ENCODE data around the gene POLE.
A peak's percentile ranks its signal among the peaks of the same experiment; 100 is the strongest.

The POLE gene

DNA sequence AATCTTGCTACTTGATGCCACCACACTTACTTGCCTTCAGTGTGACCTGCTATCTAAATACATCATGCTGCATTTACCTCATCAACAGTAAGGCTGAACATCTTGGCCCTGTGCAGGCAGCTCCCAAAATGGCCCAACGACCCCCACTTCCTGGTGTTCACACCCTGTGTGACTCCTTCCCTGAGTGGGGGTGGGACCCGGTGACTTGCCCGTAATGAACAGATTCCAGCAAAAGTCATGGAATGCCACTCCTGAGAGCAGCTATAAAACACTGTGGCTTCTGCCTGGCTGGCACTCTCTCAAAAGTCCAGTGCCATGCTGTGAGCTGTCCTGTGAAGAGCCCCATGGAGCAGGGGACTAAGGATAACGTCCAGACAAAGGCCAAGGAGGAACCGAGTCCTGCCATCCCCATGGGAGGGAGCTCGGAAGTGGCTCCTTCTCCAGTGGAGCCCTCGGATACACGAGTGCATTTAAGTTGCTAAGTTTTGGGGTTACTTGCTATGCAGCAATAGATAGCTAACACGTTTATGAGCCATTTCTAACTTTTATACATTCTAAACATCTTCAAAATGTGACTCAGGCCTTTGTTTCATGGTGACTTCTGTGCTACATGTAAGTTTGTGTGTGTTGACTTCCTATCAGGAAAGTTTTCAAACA lies 35.6 kb downstream of the POLE start:
- DNase-seq: no peak

DNA sequence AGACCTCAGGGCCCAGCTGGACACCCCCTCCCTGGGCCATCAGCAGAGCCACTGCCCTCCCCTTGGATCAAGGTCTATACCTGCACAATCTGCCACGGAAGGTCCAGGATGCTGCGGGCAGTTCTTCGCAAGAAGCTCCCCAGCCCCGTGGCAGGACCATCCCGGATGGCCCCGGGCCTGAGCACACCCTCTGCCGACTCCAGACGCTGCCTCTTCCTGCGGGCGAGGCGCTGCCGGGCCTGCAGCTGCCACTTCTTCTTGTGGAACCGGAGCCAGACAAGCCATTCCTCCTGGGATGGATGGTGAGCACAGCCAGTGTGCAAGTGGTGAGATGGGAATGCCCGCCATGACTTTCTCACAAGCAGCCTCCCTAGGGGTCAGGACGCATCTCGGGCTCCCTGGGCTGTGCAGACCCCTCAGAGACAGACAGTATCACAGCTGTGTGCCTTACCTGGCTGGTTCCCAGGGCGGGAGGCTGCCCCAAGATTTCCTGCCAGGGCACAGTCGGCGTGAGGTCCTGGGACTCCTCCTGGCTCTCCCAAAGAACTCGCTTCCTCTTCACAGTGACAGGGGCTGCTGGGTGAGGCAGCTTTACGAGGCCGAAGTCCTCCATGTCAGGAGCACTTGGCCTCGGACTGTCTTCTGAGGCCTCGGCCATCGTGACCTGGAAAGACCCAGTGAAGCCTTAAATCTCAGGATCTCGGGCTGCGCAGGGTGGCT lies 37.8 kb downstream of the POLE start:
- DNase-seq: no peak

DNA sequence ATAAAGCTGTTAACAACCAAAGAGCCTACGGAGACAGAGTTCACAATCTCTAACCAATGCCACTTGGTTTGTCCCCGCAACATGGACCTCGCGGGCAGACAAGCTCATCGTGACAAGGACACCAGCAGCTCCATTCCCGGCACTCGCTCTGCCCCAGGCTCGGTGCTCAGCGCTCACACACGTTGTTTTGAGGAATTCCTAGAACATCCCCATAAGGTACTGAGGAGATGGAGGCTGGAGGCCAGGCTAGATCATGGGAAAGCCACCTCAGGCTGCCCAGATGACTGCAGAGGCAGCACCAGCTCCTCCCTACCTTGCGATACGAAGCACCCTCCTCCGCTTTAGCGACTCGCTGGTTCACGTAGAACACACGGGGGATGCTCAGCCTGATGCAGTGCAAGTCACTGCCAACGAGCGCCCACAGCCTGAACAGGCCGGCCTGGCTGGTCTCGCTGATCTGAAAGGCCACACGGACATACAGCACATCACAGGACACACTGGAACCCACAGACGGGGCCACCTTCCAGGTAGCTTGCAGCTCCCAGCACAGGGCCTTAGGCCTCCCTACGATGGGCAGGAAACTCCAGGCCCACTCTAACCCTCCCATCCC lies 38.4 kb downstream of the POLE start:
- no peak for DNase-seq

- no peak for DNase-seq
These were observed 39.3 kb downstream of the POLE start for GRCh38 chr12:132647858-132648257.

DNA sequence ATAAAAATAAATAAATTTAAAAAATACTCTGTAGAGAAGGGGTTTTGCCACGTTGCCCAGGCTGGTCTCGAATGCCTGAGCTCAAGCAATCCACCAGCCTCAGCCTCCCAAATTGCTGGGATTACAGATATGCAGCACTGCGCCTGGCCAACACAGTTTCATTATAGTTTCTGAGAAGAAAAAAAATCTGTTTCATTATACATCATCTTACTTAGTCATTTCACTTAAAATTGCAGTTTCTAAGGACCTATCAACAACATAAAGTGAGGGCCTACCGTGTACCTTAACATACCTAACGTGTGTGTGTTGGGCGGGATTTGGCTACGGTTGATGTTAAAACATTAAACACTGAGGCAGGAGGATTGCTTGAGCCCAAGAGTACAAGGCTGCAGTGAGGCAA lies 40.3 kb downstream of the POLE start:
- DNase-seq: no peak

DNA sequence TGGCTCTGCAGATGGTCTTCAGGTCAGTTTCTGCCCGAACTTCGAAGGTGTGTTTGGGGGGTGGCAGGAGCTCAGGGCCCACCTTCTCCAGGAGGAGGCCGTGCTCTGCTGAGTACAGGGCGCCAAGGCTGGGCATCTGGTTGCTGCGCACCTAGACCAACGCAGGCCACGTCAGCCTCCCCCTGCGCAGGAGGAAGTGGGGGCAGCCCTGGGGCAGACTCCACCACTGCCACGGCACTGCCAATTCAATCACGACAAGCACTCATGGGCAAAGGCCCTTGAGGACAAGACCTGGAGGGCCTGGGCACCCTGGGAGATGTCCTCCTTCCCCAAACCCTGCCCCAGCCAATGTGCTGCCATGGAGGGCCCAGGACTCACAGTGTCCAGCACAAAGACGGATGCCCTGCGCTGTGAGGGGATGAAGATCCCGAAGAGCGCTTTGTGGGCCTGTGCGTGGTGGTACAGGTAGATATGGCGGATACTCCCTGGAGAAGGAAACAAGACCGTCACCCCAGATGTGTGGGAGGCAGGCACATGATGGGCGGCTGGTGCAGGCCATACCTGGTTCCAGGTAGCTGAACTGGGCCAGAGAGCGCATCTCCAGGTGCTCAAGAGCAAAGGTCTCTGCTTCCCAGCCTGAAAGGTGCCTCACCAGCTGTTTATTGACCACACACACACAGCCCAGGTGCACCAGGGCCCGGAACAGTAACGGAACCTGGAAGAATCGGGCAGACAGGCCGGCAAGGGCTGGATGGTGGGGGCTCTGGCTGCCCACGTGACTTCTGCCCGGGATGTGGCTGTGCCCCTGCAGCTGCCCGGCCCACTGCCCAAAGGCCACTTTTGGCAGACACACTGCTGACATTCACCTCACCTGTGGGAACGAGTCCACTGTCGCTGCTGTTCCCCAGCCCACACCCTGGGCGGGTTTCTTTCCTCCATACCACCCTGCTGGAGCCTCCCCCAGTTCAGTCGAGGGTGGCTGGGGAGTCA lies 44.0 kb downstream of the POLE start:
- no peak for DNase-seq

DNA sequence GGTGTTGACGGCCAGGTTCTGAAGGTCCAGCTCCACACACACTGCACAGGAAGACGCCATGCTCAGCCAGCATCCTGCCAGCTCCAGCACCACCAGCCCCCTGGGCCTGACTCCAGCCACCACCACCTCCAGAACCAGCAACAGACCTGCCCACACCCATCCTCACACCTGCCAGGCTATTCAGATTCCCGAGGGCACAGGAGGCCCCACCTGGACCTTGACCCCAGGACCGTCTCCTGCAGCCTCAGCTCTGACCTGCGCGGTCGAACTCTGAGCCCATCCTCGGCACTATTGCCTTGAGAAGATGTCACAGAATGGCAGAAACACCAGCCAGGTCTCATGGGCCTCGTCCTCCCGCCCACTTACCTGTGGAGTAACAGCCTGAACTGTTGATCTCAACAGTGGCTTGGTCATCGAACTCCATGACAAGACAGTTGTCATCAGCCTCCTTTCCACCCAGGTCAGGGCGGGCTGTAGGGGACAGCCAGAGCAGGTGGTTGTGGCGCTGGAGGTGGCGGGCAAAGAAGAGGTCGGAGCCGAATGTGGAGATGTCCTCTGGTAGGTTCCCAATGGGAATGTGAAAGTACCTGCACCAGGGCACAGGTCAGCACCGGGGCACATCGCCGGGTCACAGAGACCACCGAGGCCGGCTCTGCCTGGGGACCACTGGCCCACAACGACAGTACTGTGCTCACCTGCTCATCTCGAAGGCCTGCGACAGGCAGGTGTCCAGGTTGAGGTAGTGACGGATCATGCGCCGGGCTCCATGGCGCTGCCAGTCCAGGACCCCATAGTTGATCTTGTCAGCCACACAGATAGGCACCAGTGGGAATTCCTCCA lies 45.1 kb downstream of the POLE start:
- no peak for DNase-seq

GRCh38 chr12:132640936-132641335 lies 46.2 kb downstream of the POLE start:
- DNase-seq: no peak

GRCh38 chr12:132639956-132640520 lies 47.1 kb downstream of the POLE start:
- no peak for DNase-seq

DNA sequence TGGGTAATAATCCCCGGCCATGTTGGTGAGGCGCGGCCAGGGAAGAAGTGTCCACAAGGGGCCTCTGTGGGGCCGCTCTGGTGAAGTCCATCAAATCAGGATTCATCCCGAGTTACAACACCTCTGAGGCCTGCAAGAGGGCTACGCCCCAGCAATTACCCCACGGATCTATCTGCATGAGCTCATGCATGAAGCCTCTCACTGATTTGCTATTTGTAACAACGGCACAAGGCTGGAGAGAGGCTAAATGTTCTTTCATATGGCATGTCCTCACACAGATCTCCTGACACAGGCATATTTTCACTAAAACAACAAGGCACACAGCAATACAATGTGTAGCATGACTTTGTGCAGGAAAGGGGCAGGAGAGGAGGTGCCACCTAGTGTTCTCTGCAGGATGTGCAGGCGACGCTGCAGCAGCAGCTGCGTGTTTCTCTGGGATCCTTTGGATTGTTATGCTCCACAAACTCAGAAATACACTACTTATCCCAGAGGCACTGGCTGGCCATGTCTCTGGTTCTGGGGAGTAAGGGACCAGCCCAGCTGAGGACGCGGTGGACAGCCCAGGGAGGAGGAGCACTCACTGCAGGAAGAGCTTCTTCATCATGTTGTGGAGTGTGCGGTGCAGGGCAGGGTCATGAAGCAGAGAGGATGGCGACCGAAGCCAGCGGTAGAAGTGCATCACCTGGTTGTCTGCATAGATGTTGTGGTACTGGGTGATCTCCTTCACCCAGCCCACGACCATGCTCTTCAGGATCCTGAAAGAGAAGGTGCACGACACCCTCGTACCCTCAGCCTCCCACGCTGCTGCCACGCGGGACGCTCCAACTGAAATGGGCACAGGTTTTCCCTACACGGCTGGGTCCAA lies 48.4 kb downstream of the POLE start:
- peak; percentile 44 for DNase-seq

DNA sequence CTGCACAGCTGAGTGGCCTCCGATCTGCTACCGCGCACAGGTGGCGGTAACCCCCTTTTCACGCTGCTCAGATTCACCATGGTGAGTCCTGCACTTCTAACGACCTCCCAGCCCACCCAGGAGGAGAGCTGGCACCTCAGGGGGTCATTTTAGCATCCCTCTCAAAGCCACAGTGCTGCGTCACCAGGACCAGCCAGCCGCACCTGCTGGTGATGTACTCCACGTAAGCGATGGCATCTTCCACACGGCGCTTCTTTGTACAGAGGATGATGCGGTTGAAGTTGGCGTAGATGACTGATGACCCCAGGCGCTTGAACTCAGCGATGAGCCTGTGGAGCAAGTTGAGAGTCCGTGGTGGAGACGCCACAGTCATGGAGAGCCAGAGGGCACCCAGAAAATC lies 49.3 kb downstream of the POLE start:
- DNase-seq: no peak

DNA sequence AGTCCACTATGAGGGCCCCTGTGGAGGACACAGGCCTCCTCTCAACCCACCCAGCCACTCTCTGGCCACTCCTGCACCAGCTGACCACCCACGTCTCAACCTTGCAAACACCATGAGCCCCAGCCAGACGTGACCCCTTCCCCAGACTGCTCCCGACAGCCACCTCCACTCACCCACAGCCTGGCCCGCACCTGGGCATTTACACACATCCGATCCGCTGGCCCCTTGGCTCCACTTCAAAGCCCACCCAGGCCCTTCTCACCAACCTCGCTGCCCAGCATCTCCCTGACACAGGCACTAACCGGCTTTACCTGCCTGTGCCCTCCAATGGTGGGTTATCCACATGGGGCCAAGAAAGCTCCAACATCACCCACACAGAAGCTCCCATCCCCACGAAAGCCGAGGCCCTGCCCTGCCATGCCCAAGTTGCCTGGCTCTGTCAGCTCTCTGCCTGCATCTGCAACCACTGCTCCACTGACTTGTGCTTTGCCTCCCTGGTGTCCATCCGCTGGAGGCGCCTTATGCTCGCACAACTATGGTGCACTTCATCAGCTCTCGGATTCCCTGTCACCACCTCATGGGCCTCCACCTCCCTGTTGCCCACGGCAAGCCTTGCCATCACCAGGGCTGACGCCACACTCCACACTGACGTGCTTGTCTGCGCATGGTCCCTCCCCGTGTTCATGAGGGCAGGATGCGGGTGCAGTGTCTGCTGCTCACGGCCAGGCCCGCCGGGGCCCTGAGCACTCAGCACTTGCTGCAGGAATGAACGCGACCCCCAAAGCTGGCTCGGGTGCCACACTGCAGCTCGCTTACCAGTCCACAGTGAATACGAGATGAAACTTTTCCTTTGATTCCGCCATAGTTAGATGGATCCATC lies 51.8 kb downstream of the POLE start:
- no peak for DNase-seq

- no peak for DNase-seq
These were observed 52.6 kb downstream of the POLE start for GRCh38 chr12:132634411-132634990.

GRCh38 chr12:132633901-132634300 lies 53.2 kb downstream of the POLE start:
- DNase-seq: no peak

DNA sequence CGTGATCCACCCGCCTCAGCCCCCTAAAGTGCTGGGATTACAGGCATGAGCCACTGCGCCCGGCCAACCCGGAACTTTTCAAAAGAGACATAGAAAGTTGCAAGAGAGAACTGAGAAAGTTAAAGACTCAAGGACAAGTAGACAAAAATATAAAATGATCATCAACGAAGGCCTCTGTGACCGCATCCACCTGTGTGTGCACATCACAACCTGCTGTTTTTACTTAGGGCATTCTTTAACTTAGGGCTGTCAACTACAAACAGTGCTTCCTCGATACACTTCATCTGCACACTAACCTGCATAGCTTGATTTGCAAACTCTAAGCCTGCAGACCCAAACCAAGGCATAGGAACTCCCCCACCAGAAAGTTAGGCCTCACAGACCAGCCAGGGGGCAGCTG lies 53.7 kb downstream of the POLE start:
- no peak for DNase-seq

- no peak for DNase-seq
These were observed 54.5 kb downstream of the POLE start for GRCh38 chr12:132632521-132633228.

DNA sequence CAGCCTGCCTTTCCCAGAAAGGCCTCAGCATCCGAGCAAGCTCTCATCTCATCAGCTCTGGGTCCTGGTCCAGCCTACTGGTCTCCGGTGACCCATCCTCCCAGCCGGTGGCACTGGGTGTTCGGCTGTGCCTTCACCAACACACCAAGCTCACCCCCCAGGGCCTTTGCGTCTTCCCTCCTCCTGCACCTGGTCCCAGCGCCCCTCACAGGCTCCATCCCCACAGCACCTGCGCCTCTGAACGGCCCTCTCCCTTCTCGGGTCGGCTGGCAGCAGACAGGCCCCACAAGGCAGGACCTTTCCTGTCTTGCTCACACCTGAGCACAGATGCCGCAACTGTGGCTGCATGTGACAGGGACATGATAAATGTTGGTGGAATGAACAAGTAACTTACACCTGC lies 55.5 kb downstream of the POLE start:
- DNase-seq: no peak

DNA sequence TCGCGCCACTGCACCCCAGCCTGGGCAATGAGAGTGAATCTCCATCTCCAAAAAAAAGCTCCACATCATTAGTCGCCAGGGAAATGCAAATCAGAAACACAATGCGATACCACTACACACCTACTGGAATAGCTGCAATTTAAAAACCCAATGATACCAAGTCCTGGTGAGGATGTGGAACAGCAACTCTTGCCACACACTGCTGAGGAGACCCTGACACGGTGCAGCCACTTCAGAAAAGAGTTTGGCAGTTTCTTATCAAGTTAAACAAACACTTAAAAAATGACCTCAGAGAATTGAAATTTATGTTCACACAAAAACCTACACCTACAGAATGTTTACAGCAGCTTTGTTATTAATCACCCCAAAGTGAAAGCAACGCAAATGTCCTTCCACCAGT lies 56.5 kb downstream of the POLE start:
- DNase-seq: no peak

DNA sequence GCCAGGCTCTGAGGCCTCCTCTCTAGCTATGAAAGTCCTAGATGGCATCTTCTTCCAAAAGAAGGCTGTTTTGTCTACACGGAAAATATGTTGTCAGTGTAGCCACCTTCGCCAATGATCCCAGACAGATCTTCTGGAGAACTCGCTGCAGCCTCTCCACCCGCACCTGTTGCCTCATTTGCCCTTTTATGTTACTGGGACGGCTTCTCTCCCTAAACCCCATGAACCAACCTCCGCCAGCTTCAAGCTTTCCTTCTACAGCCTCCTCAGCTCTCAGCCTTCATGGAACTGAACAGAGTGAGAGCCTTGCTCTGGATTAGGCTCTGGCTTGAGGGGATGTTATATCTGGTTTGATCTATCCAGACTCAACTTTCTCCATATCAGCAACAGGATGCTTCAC lies 57.8 kb downstream of the POLE start:
- DNase-seq: no peak

All from NCI-H82 (cell line).